Measurements from ENCODE around the gene CCND1.

DNA sequence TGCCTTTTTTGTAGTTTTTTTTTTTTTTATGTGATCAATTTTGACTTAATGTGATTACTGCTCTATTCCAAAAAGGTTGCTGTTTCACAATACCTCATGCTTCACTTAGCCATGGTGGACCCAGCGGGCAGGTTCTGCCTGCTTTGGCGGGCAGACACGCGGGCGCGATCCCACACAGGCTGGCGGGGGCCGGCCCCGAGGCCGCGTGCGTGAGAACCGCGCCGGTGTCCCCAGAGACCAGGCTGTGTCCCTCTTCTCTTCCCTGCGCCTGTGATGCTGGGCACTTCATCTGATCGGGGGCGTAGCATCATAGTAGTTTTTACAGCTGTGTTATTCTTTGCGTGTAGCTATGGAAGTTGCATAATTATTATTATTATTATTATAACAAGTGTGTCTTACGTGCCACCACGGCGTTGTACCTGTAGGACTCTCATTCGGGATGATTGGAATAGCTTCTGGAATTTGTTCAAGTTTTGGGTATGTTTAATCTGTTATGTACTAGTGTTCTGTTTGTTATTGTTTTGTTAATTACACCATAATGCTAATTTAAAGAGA lies 12.5 kb downstream of the CCND1 start:
- TF ChIP-seq GABPA (tag; conservative IDR thresholded peaks at IDR 0.05; ENCODE audit: low read depth) (no peak), ZNF589 (CRISPR knock-in tag; IDR thresholded peaks at IDR 0.05; ENCODE audit: low read depth) (no peak), SOX6 (IDR thresholded peaks at IDR 0.05) (no peak), ZNF639 (CRISPR knock-in tag; conservative IDR thresholded peaks at IDR 0.05 in 1 of 2, IDR thresholded peaks at IDR 0.05 in 1 of 2) (no peak), TOE1 (IDR thresholded peaks at IDR 0.05; ENCODE audit: borderline replicate concordance) (no peak), TOE1 (CRISPR knock-in tag; IDR thresholded peaks at IDR 0.05; ENCODE audit: borderline replicate concordance, low read depth) (no peak), ZBTB1 (CRISPR knock-in tag; IDR thresholded peaks at IDR 0.05; ENCODE audit: borderline replicate concordance, low read depth) (no peak), TBP (optimal IDR thresholded peaks at IDR 0.05; ENCODE audit: low read depth, low read length) (no peak), PHF8 (IDR thresholded peaks at IDR 0.05; ENCODE audit: borderline replicate concordance, low read length) (no peak), ZC3H4 (CRISPR knock-in tag; IDR thresholded peaks at IDR 0.05; ENCODE audit: borderline replicate concordance) (no peak), SIX5 (IDR thresholded peaks at IDR 0.05; ENCODE audit: borderline replicate concordance in 1 of 2, insufficient read depth in 1 of 2, low read depth in 1 of 2, low read length in 2 of 2) (no peak), CHCHD3 (CRISPR knock-in tag; IDR thresholded peaks at IDR 0.05) (no peak)
- TF ChIP-seq, protein P1, sequence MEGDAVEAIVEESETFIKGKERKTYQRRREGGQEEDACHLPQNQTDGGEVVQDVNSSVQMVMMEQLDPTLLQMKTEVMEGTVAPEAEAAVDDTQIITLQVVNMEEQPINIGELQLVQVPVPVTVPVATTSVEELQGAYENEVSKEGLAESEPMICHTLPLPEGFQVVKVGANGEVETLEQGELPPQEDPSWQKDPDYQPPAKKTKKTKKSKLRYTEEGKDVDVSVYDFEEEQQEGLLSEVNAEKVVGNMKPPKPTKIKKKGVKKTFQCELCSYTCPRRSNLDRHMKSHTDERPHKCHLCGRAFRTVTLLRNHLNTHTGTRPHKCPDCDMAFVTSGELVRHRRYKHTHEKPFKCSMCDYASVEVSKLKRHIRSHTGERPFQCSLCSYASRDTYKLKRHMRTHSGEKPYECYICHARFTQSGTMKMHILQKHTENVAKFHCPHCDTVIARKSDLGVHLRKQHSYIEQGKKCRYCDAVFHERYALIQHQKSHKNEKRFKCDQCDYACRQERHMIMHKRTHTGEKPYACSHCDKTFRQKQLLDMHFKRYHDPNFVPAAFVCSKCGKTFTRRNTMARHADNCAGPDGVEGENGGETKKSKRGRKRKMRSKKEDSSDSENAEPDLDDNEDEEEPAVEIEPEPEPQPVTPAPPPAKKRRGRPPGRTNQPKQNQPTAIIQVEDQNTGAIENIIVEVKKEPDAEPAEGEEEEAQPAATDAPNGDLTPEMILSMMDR (IDR thresholded peaks at IDR 0.05 in 2 of 3, conservative IDR thresholded peaks at IDR 0.05 in 1 of 3; ENCODE audit: insufficient read depth in 2 of 3, low read depth in 1 of 3, low read length in 3 of 3), result no peak
- TF ChIP-seq, protein P2, sequence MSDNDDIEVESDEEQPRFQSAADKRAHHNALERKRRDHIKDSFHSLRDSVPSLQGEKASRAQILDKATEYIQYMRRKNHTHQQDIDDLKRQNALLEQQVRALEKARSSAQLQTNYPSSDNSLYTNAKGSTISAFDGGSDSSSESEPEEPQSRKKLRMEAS (CRISPR knock-in tag; IDR thresholded peaks at IDR 0.05), result no peak
